Fibroblast of pulmonary artery (primary cell): Measurements from ENCODE around the gene ENTPD5.

ENCODE experiments used
- DNase-seq: peaks from one replicate; pipeline ENCODE4 v3.0.0-alpha.2; 2010; ENCODE audit warnings: low read depth
- H3K4me3 ChIP-seq: replicated peaks from 2 replicates; pipeline ENCODE4 v1.5.1; 2011; ENCODE audit warnings: low read depth, mild to moderate bottlenecking, control low read depth, low read length, moderate library complexity
- CTCF ChIP-seq: IDR thresholded peaks from 2 replicates; pipeline ENCODE4 v1.5.1; 2011; ENCODE audit warnings: mild to moderate bottlenecking, control low read depth, low read length, inconsistent platforms; ENCODE audit errors: missing control alignments

The ENTPD5 gene

GRCh38 chr14:73944432-73945158 lies 74.5 kb downstream of the ENTPD5 start:
- no peak for TF ChIP-seq CTCF
- DNase-seq = no peak
- no peak overlapping the region for H3K4me3 ChIP-seq

GRCh38 chr14:73943083-73943482 lies 76.0 kb downstream of the ENTPD5 start:
- peak; percentile 86 for DNase-seq
- no peak for TF ChIP-seq CTCF
- H3K4me3 ChIP-seq = no peak overlapping the region

GRCh38 chr14:73942180-73942579 lies 76.9 kb downstream of the ENTPD5 start:
- no peak for TF ChIP-seq CTCF
- H3K4me3 ChIP-seq = no peak overlapping the region
- no peak for DNase-seq

GRCh38 chr14:73937012-73937411 lies 82.1 kb downstream of the ENTPD5 start:
- no peak overlapping the region for H3K4me3 ChIP-seq
- TF ChIP-seq CTCF = no peak
- no peak for DNase-seq

GRCh38 chr14:73936548-73936947 lies 82.5 kb downstream of the ENTPD5 start:
- TF ChIP-seq CTCF = no peak
- no peak for DNase-seq
- no peak overlapping the region for H3K4me3 ChIP-seq

- no peak overlapping the region for H3K4me3 ChIP-seq
- DNase-seq = peak; percentile 26
Observed at GRCh38 chr14:73935666-73936065, 83.4 kb downstream of the ENTPD5 start.

More at GRCh38 chr14:73935666-73936065, 83.4 kb downstream of the ENTPD5 start:
- peak; percentile 36 for TF ChIP-seq CTCF
